ENCODE data around the gene WDR19.

Gene WDR19

GRCh38 chr4:39201963-39202362 is 19.6 kb downstream of the WDR19 start:
- TF ChIP-seq ZFX (IDR thresholded peaks at IDR 0.05; ENCODE audit: borderline replicate concordance) (no peak), CTCF (IDR thresholded peaks at IDR 0.05) (no peak)

GRCh38 chr4:39204543-39204942 is 22.2 kb downstream of the WDR19 start:
- no peak overlapping the region for H3K27ac ChIP-seq
- no peak for TF ChIP-seq CTCF (IDR thresholded peaks at IDR 0.05)
- no peak for TF ChIP-seq ZFX (IDR thresholded peaks at IDR 0.05; ENCODE audit: borderline replicate concordance)

More at GRCh38 chr4:39201963-39202362, 19.6 kb downstream of the WDR19 start:
- H3K27ac ChIP-seq: no peak overlapping the region

GRCh38 chr4:39205000-39205399 is 22.7 kb downstream of the WDR19 start:
- TF ChIP-seq ZFX (IDR thresholded peaks at IDR 0.05; ENCODE audit: borderline replicate concordance) (no peak), CTCF (IDR thresholded peaks at IDR 0.05) (no peak)
- no peak overlapping the region for H3K27ac ChIP-seq

- H3K27ac ChIP-seq: no peak overlapping the region
- TF ChIP-seq CTCF (IDR thresholded peaks at IDR 0.05) (no peak), ZFX (IDR thresholded peaks at IDR 0.05; ENCODE audit: borderline replicate concordance) (no peak)
These were observed 23.1 kb downstream of the WDR19 start for GRCh38 chr4:39205476-39205875.

- H3K27ac ChIP-seq: no peak overlapping the region
- TF ChIP-seq CTCF (IDR thresholded peaks at IDR 0.05): no peak
- no peak for TF ChIP-seq ZFX (IDR thresholded peaks at IDR 0.05; ENCODE audit: borderline replicate concordance)
These were observed 45.6 kb downstream of the WDR19 start for GRCh38 chr4:39227906-39228305.

- TF ChIP-seq ZFX (IDR thresholded peaks at IDR 0.05; ENCODE audit: borderline replicate concordance): no peak
- no peak for TF ChIP-seq CTCF (IDR thresholded peaks at IDR 0.05)
- no peak overlapping the region for H3K27ac ChIP-seq
These were observed 46.0 kb downstream of the WDR19 start for GRCh38 chr4:39228377-39228776.

- no peak for TF ChIP-seq ZFX (IDR thresholded peaks at IDR 0.05; ENCODE audit: borderline replicate concordance)
- no peak for TF ChIP-seq CTCF (IDR thresholded peaks at IDR 0.05)
- no peak overlapping the region for H3K27ac ChIP-seq
These were observed 48.1 kb downstream of the WDR19 start for GRCh38 chr4:39230462-39230861.

Measured in 22Rv1 (cell line).